Fibroblast of lung (primary cell): ENCODE measurements around the gene LINGO3.

Experiments
- CTCF ChIP-seq, 2 donors: IDR thresholded peaks in 1 of 2; conservative IDR thresholded peaks in 1 of 2; 1 replicate in 1 of 2; 2 replicates in 1 of 2; pipeline ENCODE4 v1.5.1; 2011 to 2012; ENCODE audit warnings: low read length in 2 of 2, control low read depth in 1 of 2, inconsistent platforms in 1 of 2, low read depth in 1 of 2, mild to moderate bottlenecking in 1 of 2
- EZH2 ChIP-seq: IDR thresholded peaks from 2 replicates; pipeline ENCODE4 v1.5.1; 2012; ENCODE audit warnings: low read length, control low read depth, mild to moderate bottlenecking; ENCODE audit errors: missing control alignments

- no peak for TF ChIP-seq CTCF (conservative IDR thresholded peaks at IDR 0.05 in 1 of 2, IDR thresholded peaks at IDR 0.05 in 1 of 2; ENCODE audit: low read depth in 1 of 2, low read length in 2 of 2)
- no peak for TF ChIP-seq EZH2
Measured at GRCh38 chr19:2352121-2352520, 44.2 kb upstream of the LINGO3 start.
